ENCODE results near the gene TMEM139. TPM values are rescaled to one million over a fixed set of nuclear protein-coding genes. Genes with fewer than 3 reads are reported as not detected.

Gene TMEM139
- total RNA-seq, 1 donor from 2014 or later: 8.8 TPM

- Histone ChIP-seq H3K27ac (replicated peaks) (no peak overlapping the region), H3K36me3 (no peaks in the 10 kb centered on the region), H3K9me3 (replicated peaks) (peaks cover 2% of the 10 kb centered on the region), H3K27me3 (ENCODE audit: low read depth) (no peaks in the 10 kb centered on the region), H3K4me1 (peaks cover 7% of the 10 kb centered on the region), H3K4me3 (no peak overlapping the region)
- no peak for DNase-seq
- TF ChIP-seq, protein P1, sequence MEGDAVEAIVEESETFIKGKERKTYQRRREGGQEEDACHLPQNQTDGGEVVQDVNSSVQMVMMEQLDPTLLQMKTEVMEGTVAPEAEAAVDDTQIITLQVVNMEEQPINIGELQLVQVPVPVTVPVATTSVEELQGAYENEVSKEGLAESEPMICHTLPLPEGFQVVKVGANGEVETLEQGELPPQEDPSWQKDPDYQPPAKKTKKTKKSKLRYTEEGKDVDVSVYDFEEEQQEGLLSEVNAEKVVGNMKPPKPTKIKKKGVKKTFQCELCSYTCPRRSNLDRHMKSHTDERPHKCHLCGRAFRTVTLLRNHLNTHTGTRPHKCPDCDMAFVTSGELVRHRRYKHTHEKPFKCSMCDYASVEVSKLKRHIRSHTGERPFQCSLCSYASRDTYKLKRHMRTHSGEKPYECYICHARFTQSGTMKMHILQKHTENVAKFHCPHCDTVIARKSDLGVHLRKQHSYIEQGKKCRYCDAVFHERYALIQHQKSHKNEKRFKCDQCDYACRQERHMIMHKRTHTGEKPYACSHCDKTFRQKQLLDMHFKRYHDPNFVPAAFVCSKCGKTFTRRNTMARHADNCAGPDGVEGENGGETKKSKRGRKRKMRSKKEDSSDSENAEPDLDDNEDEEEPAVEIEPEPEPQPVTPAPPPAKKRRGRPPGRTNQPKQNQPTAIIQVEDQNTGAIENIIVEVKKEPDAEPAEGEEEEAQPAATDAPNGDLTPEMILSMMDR (IDR thresholded peaks at IDR 0.05; ENCODE audit: borderline replicate concordance): no peak
- intact Hi-C loops (cut with micrococcal nuclease): loop anchor here (5.0 kb wide), 1 partner anchor 173 kb away; no protein-coding TSS in a partner anchor
These were observed 40.4 kb upstream of the TMEM139 start for GRCh38 chr7:143244321-143244720.

DNA sequence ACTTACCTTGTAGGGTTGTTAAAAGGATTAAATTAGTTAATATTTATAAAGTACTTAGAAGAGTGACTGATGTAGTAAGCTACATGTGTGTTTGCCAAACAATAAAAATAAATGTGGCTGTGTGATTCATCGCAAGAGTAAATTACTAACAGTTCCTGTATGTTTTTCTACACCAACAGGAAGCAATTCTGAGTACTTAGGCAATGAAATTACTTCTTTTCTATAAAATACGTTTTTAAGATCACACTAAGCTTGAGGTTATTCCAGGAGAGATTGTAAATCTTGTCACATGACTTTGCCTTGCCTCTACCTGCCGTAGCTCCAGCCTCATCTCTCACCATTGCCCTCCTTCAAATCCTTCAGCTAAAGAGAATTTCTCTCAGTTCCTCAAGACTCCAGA, 39.6 kb upstream of the TMEM139 start:
- Histone ChIP-seq H3K27ac (replicated peaks) (no peak overlapping the region), H3K27me3 (ENCODE audit: low read depth) (no peaks in the 10 kb centered on the region), H3K9me3 (replicated peaks) (peaks cover 10% of the 10 kb centered on the region), H3K4me1 (peaks cover 7% of the 10 kb centered on the region), H3K36me3 (no peaks in the 10 kb centered on the region), H3K4me3 (no peak overlapping the region)
- TF ChIP-seq, protein P1 (IDR thresholded peaks at IDR 0.05; ENCODE audit: borderline replicate concordance): no peak
- DNase-seq: no peak
- intact Hi-C loops (cut with micrococcal nuclease): no loop called here

- Histone ChIP-seq H3K9me3 (replicated peaks) (peaks cover 12% of the 10 kb centered on the region), H3K4me3 (no peak overlapping the region), H3K27me3 (ENCODE audit: low read depth) (no peaks in the 10 kb centered on the region), H3K4me1 (no peaks in the 10 kb centered on the region), H3K27ac (replicated peaks) (no peak overlapping the region), H3K36me3 (no peaks in the 10 kb centered on the region)
- DNase-seq: no peak
- TF ChIP-seq, protein P1 (IDR thresholded peaks at IDR 0.05; ENCODE audit: borderline replicate concordance): no peak
- intact Hi-C loops (cut with micrococcal nuclease): no loop called here
These were observed 37.4 kb upstream of the TMEM139 start for GRCh38 chr7:143247372-143247771.

GRCh38 chr7:143248761-143249354, 35.9 kb upstream of the TMEM139 start:
- no peaks in the 10 kb centered on the region for H3K27me3 ChIP-seq (ENCODE audit: low read depth)
- intact Hi-C loops (cut with micrococcal nuclease): no loop called here
- no peaks in the 10 kb centered on the region for H3K4me1 ChIP-seq

DNA sequence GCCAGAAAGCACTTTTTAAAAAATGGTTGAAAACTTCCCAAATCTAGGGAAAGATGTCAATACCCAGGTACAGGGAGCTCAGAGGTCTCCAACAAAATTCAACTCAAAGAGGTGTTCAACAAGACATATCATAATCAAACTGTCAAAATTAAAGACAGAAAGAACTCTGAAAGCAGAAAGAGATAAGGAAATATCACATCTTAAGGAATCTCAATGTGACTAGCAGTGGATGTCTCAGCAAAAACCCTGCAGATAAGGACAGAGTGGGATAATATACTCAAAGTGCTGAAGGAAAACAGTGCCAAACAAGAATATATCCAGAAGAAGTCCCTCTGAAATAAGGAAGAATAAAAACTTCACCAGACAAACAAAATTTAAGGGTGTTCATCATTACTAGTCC, 34.6 kb upstream of the TMEM139 start:
- H3K27me3 ChIP-seq (ENCODE audit: low read depth): no peaks in the 10 kb centered on the region
- intact Hi-C loops (cut with micrococcal nuclease): no loop called here
- no peaks in the 10 kb centered on the region for H3K4me1 ChIP-seq
- peaks cover 12% of the 10 kb centered on the region for H3K9me3 ChIP-seq (replicated peaks)
- TF ChIP-seq, protein P1 (IDR thresholded peaks at IDR 0.05; ENCODE audit: borderline replicate concordance): no peak
- no peak overlapping the region for H3K4me3 ChIP-seq
- no peak for DNase-seq
- H3K36me3 ChIP-seq: no peaks in the 10 kb centered on the region
- no peak overlapping the region for H3K27ac ChIP-seq (replicated peaks)

More at GRCh38 chr7:143248761-143249354, 35.9 kb upstream of the TMEM139 start:
- no peak for DNase-seq
- Histone ChIP-seq H3K36me3 (no peaks in the 10 kb centered on the region), H3K4me3 (no peak overlapping the region), H3K27ac (replicated peaks) (no peak overlapping the region), H3K9me3 (replicated peaks) (peaks cover 12% of the 10 kb centered on the region)
- TF ChIP-seq, protein P1 (IDR thresholded peaks at IDR 0.05; ENCODE audit: borderline replicate concordance): no peak

Data from left ventricle myocardium inferior (tissue), 1 donor.